Right forelimb (tissue), 1 donor: Measurements from ENCODE around the gene ADAM22.
"Not testable (repeated sequence)": the region's sequence is repeated elsewhere in the genome, so short reads cannot be mapped to it uniquely, and the experiment has no call there.

Experiments used
- DNase-seq: peaks from one replicate; pipeline ENCODE4 v3.0.0-alpha.2; 2018

The ADAM22 gene

DNA sequence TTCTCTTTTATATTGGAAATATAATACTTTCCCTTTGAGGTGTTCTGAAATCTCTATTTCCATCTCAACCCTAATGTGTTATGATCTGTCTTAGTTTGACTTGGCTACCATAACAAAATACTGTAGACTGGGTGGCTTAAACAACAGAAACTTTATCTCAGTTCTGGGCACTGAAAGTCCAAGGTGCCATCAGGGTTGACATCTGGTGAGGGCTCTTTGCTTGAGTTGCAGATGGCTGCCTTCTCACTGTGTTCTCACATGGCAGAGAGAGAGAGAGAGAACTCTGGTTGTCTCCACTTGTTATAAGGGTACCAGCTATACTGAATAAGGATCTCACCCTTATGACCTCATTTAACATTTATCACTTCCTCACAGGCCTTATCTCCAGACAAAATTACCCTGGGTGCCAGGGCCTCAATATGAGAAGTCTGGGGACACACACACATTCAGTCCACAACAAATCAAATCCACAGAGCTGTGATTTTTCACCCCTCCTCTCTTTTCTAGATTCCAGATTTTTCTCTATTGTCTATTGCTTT lies 181.3 kb downstream of the ADAM22 start:
- no peak for DNase-seq

DNA sequence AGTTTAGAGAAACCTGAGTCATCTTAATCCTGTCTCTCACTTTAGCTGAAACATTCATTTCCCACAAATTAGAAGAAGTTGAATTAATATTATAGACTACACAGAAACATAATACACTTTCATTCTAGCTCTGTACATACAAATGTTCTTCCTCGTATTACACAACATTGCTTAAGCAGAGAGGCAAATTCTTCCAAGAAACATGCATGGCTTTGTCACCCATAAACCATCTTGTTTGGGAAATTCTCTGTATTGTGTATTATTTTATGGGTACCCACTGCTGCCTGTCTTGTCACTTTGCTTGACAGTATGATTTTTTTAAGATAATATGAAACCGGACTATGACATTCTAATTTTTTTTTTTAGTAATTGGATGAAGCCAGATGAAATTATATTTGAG lies 181.8 kb downstream of the ADAM22 start:
- DNase-seq, result no peak

DNA sequence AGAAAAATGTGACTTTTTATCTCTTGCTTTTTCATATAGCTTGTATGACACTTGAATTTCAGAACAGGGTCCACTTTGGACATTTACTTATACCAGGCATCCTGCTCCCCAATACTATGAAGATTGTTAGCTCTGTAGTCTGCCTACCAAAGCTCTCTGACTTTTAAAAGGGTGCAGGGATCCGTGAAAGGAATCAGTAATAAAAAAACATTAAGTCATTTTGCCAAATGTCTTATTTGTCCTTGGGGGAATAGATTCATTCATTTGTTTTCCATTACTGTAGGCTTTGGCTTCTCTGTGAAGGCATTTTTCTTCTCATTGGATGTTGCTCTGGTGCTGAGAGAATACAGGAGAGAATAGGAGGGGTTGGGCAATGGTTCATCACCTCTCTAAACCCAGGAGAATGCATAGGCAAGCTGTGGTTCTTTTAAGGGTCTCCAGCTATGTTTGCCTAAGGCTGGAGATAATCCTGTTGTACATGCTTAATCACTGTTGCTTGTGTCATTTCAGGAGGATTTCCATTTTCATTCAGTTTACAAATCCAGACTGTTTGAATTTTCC lies 182.3 kb downstream of the ADAM22 start:
- DNase-seq, result no peak

- DNase-seq, result no peak
These were observed 183.3 kb downstream of the ADAM22 start for GRCh38 chr7:88117325-88117724.

DNA sequence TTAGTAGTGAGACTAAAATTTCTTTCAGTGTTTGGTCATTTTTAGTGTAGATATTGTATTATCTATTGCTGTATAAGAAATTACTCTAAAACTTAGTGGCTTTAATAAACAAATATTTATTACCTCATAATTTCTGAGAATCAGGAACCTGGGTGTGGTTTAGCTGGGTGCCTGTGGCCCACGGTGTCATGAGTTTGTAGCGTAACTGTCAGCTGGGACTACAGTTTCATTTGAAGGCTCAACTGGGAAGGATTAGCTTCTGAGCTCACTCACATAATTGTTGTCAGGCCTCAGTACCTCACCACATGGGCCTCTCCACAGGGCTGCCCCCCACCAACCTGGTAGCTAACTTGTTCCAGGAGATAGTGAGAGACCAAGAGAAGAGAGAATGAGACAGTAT lies 187.3 kb downstream of the ADAM22 start:
- no peak for DNase-seq

DNA sequence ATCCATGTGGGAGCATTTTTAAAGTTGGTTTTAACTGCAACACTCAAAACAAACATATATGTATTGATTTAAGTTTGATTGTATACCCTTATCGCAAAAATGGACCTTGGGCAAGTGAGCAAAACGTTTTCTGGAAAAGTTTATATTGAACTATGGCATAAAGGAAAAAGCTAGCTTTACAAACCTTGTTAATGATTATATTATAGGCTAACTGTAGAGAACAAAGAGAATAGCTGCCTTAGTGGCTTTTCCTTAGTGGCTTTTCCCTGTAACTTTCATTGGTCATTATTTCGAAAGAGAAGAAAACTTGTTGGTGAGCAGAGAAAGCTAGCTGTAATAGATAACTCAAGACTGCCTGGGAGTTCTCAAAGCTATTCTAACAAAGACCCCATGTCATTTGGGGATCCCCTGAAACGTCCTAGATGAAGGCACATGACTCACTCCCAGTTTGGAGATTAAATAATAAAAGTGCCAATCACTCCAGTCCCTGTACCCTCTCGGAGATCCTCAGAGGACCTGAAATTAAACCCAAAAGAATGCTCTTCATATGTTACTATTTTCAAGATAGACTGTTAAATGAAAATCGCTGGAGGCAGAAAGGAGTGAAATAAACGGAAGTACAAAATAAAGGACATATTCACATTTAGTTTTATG lies 193.7 kb downstream of the ADAM22 start:
- DNase-seq, result no peak

GRCh38 chr7:88132725-88133124 lies 198.7 kb downstream of the ADAM22 start:
- DNase-seq, result no peak

DNA sequence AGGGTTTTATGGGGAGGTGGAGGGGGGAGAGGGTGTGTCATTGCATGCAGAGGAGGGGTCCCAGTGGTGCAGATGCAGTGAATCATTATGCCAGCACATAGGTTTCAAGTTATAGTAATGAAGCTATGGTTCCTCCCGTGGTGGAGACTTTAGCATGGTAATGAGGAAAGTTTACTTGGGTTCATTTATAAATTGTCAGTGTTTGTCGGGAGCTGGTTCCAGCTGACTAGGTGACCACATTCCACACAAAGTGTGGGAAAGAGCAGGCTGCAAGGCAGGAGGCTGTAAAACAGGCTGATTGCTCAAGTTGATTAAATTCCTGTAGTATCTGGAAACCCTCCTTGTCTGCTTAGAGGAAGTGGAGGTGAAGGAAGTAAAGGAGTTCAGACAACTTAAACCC lies 206.9 kb downstream of the ADAM22 start:
- DNase-seq, result no peak

DNA sequence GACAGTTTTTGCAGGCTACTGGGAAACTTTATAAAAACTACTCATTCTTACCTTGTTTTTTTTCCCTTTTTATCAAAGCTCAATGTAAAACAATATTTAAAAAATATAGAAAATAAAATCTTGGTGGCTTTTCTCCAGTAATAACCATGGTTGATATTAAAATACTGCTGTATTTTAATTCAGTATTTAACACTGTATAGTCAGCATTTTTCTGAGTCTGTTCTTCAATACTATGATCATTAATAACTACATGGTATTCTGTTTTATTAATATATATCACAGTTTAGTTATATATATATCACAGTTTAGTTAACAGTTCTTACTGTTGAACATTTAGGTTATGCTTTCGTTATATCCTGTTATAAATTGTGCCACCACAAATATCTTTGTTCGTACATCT lies 207.4 kb downstream of the ADAM22 start:
- DNase-seq, result no peak

GRCh38 chr7:88141953-88142352 lies 207.9 kb downstream of the ADAM22 start:
- no peak for DNase-seq

GRCh38 chr7:88146616-88147015 lies 212.6 kb downstream of the ADAM22 start:
- no peak for DNase-seq

DNA sequence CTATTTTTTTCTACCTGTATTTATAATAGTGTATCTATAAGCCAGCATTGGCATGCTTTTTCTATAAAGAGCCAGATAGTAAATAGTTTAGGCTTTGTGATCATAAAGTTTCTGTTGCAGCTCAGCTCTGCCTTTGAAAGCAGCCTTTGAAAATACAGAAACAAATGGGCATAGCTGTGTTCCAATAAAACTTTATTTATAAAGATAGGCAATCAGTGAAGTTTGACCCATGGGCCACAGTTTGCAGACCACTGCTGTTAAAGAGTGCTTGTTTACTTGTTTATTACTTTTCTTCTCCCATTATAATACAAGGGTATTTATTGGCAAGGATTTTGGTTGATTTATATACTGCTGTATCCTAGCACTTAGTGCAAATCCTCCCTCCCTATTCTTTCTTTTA lies 213.3 kb downstream of the ADAM22 start:
- DNase-seq, result no peak

GRCh38 chr7:88147949-88148348 lies 213.9 kb downstream of the ADAM22 start:
- no peak for DNase-seq

GRCh38 chr7:88150033-88150432 lies 216.0 kb downstream of the ADAM22 start:
- DNase-seq, result no peak

GRCh38 chr7:88151119-88151790 lies 217.2 kb downstream of the ADAM22 start:
- DNase-seq, result no peak

DNA sequence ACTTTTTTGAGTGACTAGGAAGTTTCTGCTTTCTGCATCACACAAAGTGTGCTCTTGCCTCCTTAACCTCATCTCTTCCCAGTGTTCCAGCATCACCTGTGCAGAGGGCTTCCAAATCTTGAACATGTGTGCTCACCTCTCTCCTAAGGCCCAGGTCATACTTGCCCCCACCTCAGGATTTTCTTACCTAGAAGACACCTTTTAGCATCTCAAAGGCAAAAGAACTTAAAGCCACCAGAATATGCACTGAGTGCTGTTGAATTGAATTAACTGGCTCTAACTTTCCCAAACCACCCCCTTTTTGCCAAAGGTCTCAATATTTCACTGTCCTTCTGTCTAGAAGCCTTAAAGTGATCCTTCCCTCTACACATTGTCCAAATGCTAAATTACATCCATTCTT lies 219.3 kb downstream of the ADAM22 start:
- DNase-seq, result no peak

- no peak for DNase-seq
These were observed 221.7 kb downstream of the ADAM22 start for GRCh38 chr7:88155756-88156155.

- DNase-seq, result no peak
These were observed 222.3 kb downstream of the ADAM22 start for GRCh38 chr7:88156356-88156755.

DNA sequence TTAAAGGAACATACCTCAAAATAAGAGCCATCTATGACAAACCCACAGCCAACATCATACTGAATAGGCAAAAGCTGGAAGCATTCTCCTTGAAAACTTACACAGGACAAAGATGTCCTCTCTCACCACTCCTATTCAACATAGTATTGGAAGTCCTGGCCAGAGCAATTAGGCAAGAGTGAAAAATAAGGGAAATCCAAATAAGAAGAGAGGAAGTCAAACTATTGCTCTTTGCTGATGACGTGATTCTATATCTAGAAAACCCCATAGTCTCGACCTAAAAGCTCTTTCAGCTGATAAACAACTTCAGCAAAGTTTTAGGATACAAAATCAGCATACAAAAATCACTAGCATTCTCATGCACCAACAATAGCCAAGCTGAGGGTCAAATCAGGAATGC lies 225.7 kb downstream of the ADAM22 start:
- not testable (repeated sequence) for DNase-seq

- DNase-seq, result no peak
These were observed 231.6 kb downstream of the ADAM22 start for GRCh38 chr7:88165697-88166096.

DNA sequence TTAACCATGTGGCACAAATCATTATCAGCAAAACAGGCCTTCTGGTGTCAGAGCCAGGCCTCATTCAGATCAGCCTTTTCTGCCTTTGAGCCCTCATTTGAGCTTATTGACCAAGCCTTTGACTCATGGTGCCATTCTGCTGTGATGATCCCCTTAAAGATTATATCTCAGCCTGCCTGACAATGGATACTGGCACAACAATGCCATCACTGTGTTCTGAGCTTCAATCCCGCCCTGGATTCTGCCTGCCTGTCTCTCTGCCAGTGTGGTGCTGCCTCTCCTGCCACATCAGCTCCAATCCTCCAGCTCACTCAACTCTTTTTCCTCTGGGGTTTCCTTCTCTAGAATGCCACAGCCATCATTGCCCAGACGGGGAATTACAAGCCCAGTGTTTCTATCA lies 233.2 kb downstream of the ADAM22 start:
- no peak for DNase-seq

DNA sequence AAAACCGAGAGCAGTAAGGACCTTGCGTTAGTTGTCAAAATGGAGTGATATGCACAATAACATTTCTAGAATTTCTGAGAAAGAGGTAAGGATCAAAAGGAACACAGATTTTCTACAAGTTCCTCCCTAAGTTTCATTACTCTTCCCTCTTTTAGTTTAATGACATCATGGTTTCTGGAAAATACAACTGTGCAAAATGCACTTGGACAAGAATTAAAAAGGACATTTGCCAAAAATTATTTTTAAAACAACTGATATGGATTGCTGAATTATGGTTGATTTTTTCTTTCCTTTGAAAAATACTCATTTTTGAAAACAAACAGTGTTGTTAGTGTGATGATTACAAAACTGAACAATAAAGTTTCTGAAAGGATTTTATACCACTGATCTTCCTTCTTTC lies 233.7 kb downstream of the ADAM22 start:
- DNase-seq, result no peak

DNA sequence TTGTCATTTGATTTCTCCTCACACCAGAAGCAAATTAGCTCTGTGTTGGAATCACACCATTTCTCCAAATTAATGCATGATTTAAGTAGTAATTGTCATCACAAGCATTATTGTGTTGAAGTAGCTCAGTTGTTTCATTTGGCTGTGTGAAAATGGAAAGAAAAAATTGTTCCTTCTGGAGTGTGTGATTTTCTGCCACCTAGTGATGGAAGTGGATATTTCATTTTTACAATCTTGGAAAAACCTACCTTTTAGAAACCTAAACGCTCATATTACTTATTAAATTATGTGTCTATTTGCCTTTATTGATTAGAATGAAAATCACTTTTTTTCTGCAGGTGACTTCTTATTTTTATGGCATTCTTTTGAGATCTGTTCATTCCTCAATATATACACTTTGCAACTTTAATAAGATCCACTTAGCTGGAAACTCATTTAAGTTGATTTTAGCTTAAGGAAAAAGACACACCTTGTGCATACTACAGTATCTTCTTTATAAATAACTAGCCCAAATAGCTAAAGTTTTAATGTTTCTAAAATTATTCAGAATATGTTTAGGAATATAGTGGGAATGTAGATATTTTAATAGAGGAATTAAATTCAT lies 235.8 kb downstream of the ADAM22 start:
- no peak for DNase-seq

DNA sequence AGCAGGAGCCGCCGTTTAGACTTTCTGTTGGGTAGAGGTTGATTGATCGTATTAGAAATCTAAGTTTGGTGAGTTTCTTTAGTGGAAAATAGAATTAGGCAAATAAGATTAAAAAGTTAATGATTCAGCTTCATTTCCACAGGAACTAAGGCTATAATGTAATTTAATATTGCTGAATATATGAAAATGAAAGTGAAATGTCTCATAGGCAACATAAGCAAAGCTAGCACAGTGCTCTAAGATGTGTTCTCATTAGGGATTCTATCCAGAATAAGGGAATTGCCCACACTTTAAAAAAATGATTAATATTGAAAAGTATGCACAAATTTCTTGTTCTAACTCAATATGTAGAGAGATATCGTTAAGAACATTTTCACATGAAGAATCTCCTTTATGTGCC lies 238.8 kb downstream of the ADAM22 start:
- no peak for DNase-seq
